ENCODE measurements around the gene LARP1B. TPM values are rescaled to one million over a fixed set of nuclear protein-coding genes. Genes with fewer than 3 reads are reported as not detected.

The LARP1B gene
- total and polyA plus RNA-seq, 2 of the 8 experiments (the other 6 are each of a cell fraction or from before 2014, with no cell fraction given): 10.6 to 47.0 TPM

- TF ChIP-seq BACH1 (IDR thresholded peaks at IDR 0.05; ENCODE audit: low read length) (no peak), EP300 (IDR thresholded peaks at IDR 0.05; ENCODE audit: borderline replicate concordance in 1 of 2, low read depth in 2 of 2, low read length in 2 of 2) (no peak), TAF7 (optimal IDR thresholded peaks at IDR 0.05; ENCODE audit: borderline replicate concordance, low read depth, low read length) (no peak), SIN3A (conservative IDR thresholded peaks at IDR 0.05 in 1 of 2, IDR thresholded peaks at IDR 0.05 in 1 of 2; ENCODE audit: low read depth in 1 of 2, low read length in 2 of 2) (no peak), YY1 (IDR thresholded peaks at IDR 0.05; ENCODE audit: low read depth, low read length) (no peak)
These were observed 29.2 kb upstream of the LARP1B start (continued) for GRCh38 chr4:128031756-128032384.

All from H1 (cell line).